Breast epithelium (tissue), 3 donors: Measurements from ENCODE around the gene MSANTD1.
A peak's percentile ranks its signal among the peaks of the same experiment; 100 is the strongest.

Source experiments
- CTCF ChIP-seq, 3 donors: fragments of 450-650 bp; IDR thresholded peaks; one replicate each; pipeline ENCODE4 v1.5.1; 2016 to 2017; ENCODE audit warnings: antibody characterized with exemption in 3 of 3, mild to moderate bottlenecking in 3 of 3, moderate library complexity in 3 of 3
- POLR2A ChIP-seq: fragments of 450-650 bp; IDR thresholded peaks from one replicate; pipeline ENCODE4 v1.6.1; 2016; ENCODE audit warnings: antibody characterized with exemption, mild to moderate bottlenecking, moderate library complexity
- POLR2AphosphoS5 ChIP-seq, 3 donors: sonication (generic); formaldehyde crosslinking; IDR thresholded peaks; one replicate each; pipeline ENCODE4 v1.6.1; 2017; ENCODE audit warnings: antibody characterized with exemption in 3 of 3

- TF ChIP-seq POLR2AphosphoS5 (IDR thresholded peaks at IDR 0.05), result no peak
- TF ChIP-seq CTCF (IDR thresholded peaks at IDR 0.05), result peak in 1 of 3 donors; percentile 5
- TF ChIP-seq POLR2A, result no peak
Observed at GRCh38 chr4:3291969-3292570, 43.1 kb downstream of the MSANTD1 start.
